Fibroblast of skin of right quadriceps (primary cell): ENCODE data around the gene CYB561A3.

ENCODE experiments used
- DNase-seq: peaks from one replicate; pipeline ENCODE4 v3.0.0-alpha.2; 2013

CYB561A3 gene

GRCh38 chr11:61342207-61342803 is 19.4 kb downstream of the CYB561A3 start:
- no peak for DNase-seq

- DNase-seq, result no peak
Observed at GRCh38 chr11:61341706-61342105, 20.0 kb downstream of the CYB561A3 start.

- DNase-seq, result no peak
Observed at GRCh38 chr11:61340979-61341378, 20.7 kb downstream of the CYB561A3 start.

- no peak for DNase-seq
Observed at GRCh38 chr11:61339490-61339878, 22.2 kb downstream of the CYB561A3 start.

GRCh38 chr11:61338783-61339489 is 22.7 kb downstream of the CYB561A3 start:
- DNase-seq, result no peak

- no peak for DNase-seq
Observed at GRCh38 chr11:61337706-61338470, 23.8 kb downstream of the CYB561A3 start.

- DNase-seq, result peak; percentile 68
Observed at GRCh38 chr11:61336171-61336935, 25.3 kb downstream of the CYB561A3 start.

GRCh38 chr11:61335355-61335710 is 26.3 kb downstream of the CYB561A3 start:
- DNase-seq, result no peak

- DNase-seq, result peak; percentile 22
Observed at GRCh38 chr11:61334434-61335354, 27.0 kb downstream of the CYB561A3 start.

GRCh38 chr11:61333550-61334433 is 27.9 kb downstream of the CYB561A3 start:
- DNase-seq, result no peak

- DNase-seq, result peak; percentile 94
Observed at GRCh38 chr11:61332797-61333549, 28.7 kb downstream of the CYB561A3 start, which contains the start of the genes DDB1 and TKFC. Gene DDB1, minus strand, starts transcription at chr11:61333105. Its CDS starts 137 bp downstream, at chr11:61332968. Gene TKFC, plus strand, starts transcription at chr11:61333228. Its CDS starts 1,501 bp downstream, at chr11:61334729.

GRCh38 chr11:61332281-61332796 is 29.3 kb downstream of the CYB561A3 start:
- peak; percentile 18 for DNase-seq

- DNase-seq, result no peak
Observed at GRCh38 chr11:61331651-61332050, 30.0 kb downstream of the CYB561A3 start.

GRCh38 chr11:61329871-61330270 is 31.8 kb downstream of the CYB561A3 start:
- DNase-seq, result no peak

GRCh38 chr11:61328351-61328750 is 33.3 kb downstream of the CYB561A3 start:
- DNase-seq, result no peak

GRCh38 chr11:61327669-61328071 is 34.0 kb downstream of the CYB561A3 start:
- DNase-seq, result peak; percentile 41

GRCh38 chr11:61325649-61326414 is 35.9 kb downstream of the CYB561A3 start:
- no peak for DNase-seq

GRCh38 chr11:61315260-61315659 is 46.4 kb downstream of the CYB561A3 start:
- no peak for DNase-seq

- no peak for DNase-seq
Observed at GRCh38 chr11:61310749-61311148, 50.9 kb downstream of the CYB561A3 start.
